Activated naive CD8-positive, alpha-beta T cell treated with anti-CD3 and anti-CD28 coated beads, Interleukin-2, amount 50 U/mL, for 24 hours (primary cell): ENCODE results near the gene PLCG1.

Experiments
- ATAC-seq: fragments of 150-1000 bp; cut with Tn5 transposase; one replicate; pipeline ENCODE4 v1.10.0; 2021
- DNase-seq: peaks from one replicate; pipeline ENCODE4 v3.0.0; 2021
- H3K27ac Mint-ChIP-seq: one replicate; pipeline ENCODE4 v1.8.0; 2021; ENCODE audit warnings: mild to moderate bottlenecking, mixed read lengths
- H3K27me3 Mint-ChIP-seq: one replicate; pipeline ENCODE4 v1.8.0; 2021; ENCODE audit warnings: mixed read lengths
- H3K36me3 Mint-ChIP-seq: one replicate; pipeline ENCODE4 v1.8.0; 2021; ENCODE audit warnings: low read depth, mixed read lengths
- H3K4me1 Mint-ChIP-seq: one replicate; pipeline ENCODE4 v1.8.0; 2021; ENCODE audit warnings: mixed read lengths
- H3K4me3 Mint-ChIP-seq: one replicate; pipeline ENCODE4 v1.8.0; 2021; ENCODE audit warnings: mild to moderate bottlenecking, moderate library complexity, mixed read lengths
- H3K9me3 Mint-ChIP-seq: one replicate; pipeline ENCODE4 v1.8.0; 2021; ENCODE audit warnings: mixed read lengths

PLCG1 gene

GRCh38 chr20:41163821-41164220 lies 26.5 kb downstream of the PLCG1 start:
- peaks cover 2% of the 10 kb centered on the region for H3K27me3 Mint-ChIP-seq
- H3K4me1 Mint-ChIP-seq = peaks cover 55% of the 10 kb centered on the region
- DNase-seq (no peak), ATAC-seq (no peak)
- peaks cover 64% of the 10 kb centered on the region for H3K36me3 Mint-ChIP-seq
- H3K9me3 Mint-ChIP-seq = no peaks in the 10 kb centered on the region
- no peak overlapping the region for H3K4me3 Mint-ChIP-seq
- H3K27ac Mint-ChIP-seq = peak overlapping the region; percentile 43

- H3K4me3 Mint-ChIP-seq = no peak overlapping the region
- H3K9me3 Mint-ChIP-seq = no peaks in the 10 kb centered on the region
- ATAC-seq (no peak), DNase-seq (no peak)
- peaks cover 41% of the 10 kb centered on the region for H3K4me1 Mint-ChIP-seq
- peak overlapping the region; percentile 59 for H3K27ac Mint-ChIP-seq
- peaks cover 70% of the 10 kb centered on the region for H3K36me3 Mint-ChIP-seq
- H3K27me3 Mint-ChIP-seq = peaks cover 2% of the 10 kb centered on the region
These were observed 27.9 kb downstream of the PLCG1 start for GRCh38 chr20:41165001-41165882.

GRCh38 chr20:41166201-41167117 lies 29.1 kb downstream of the PLCG1 start:
- Mint-ChIP-seq H3K4me1 (peaks cover 38% of the 10 kb centered on the region), H3K4me3 (no peak overlapping the region), H3K27me3 (peaks cover 2% of the 10 kb centered on the region), H3K9me3 (no peaks in the 10 kb centered on the region), H3K27ac (no peak overlapping the region), H3K36me3 (peaks cover 69% of the 10 kb centered on the region)
- DNase-seq (no peak), ATAC-seq (no peak)

- peaks cover 66% of the 10 kb centered on the region for H3K36me3 Mint-ChIP-seq
- no peaks in the 10 kb centered on the region for H3K9me3 Mint-ChIP-seq
- no peak overlapping the region for H3K4me3 Mint-ChIP-seq
- peaks cover 2% of the 10 kb centered on the region for H3K27me3 Mint-ChIP-seq
- ATAC-seq (peak; percentile 8), DNase-seq (no peak)
- peak overlapping the region; percentile 59 for H3K27ac Mint-ChIP-seq
- peaks cover 39% of the 10 kb centered on the region for H3K4me1 Mint-ChIP-seq
These were observed 29.8 kb downstream of the PLCG1 start for GRCh38 chr20:41167118-41167470.

- no peak overlapping the region for H3K4me3 Mint-ChIP-seq
- no peak for ATAC-seq
- H3K9me3 Mint-ChIP-seq = no peaks in the 10 kb centered on the region
- H3K4me1 Mint-ChIP-seq = peaks cover 36% of the 10 kb centered on the region
- H3K27me3 Mint-ChIP-seq = peaks cover 2% of the 10 kb centered on the region
- peak overlapping the region; percentile 59 for H3K27ac Mint-ChIP-seq
- no peak for DNase-seq
- peaks cover 65% of the 10 kb centered on the region for H3K36me3 Mint-ChIP-seq
These were observed 30.3 kb downstream of the PLCG1 start for GRCh38 chr20:41167481-41168253.

- ATAC-seq (no peak), DNase-seq (no peak)
- H3K36me3 Mint-ChIP-seq = peaks cover 69% of the 10 kb centered on the region
- no peak overlapping the region for H3K4me3 Mint-ChIP-seq
- peak overlapping the region; percentile 52 for H3K27ac Mint-ChIP-seq
- peaks cover 2% of the 10 kb centered on the region for H3K27me3 Mint-ChIP-seq
- H3K4me1 Mint-ChIP-seq = peaks cover 37% of the 10 kb centered on the region
- no peaks in the 10 kb centered on the region for H3K9me3 Mint-ChIP-seq
These were observed 31.2 kb downstream of the PLCG1 start for GRCh38 chr20:41168281-41169161.

GRCh38 chr20:41169162-41169690 lies 31.9 kb downstream of the PLCG1 start:
- Mint-ChIP-seq H3K9me3 (no peaks in the 10 kb centered on the region), H3K27me3 (peaks cover 2% of the 10 kb centered on the region), H3K4me3 (no peak overlapping the region), H3K4me1 (peaks cover 34% of the 10 kb centered on the region), H3K27ac (no peak overlapping the region), H3K36me3 (peaks cover 69% of the 10 kb centered on the region)
- ATAC-seq (no peak), DNase-seq (no peak)

GRCh38 chr20:41169791-41170351 lies 32.5 kb downstream of the PLCG1 start:
- DNase-seq (no peak), ATAC-seq (no peak)
- H3K27me3 Mint-ChIP-seq = peaks cover 2% of the 10 kb centered on the region
- peaks cover 72% of the 10 kb centered on the region for H3K36me3 Mint-ChIP-seq
- no peak overlapping the region for H3K4me3 Mint-ChIP-seq
- H3K27ac Mint-ChIP-seq = peak overlapping the region; percentile 17
- no peaks in the 10 kb centered on the region for H3K9me3 Mint-ChIP-seq
- H3K4me1 Mint-ChIP-seq = peaks cover 31% of the 10 kb centered on the region

- H3K4me3 Mint-ChIP-seq = no peak overlapping the region
- ATAC-seq (no peak), DNase-seq (peak; percentile 1)
- peak overlapping the region; percentile 17 for H3K27ac Mint-ChIP-seq
- H3K4me1 Mint-ChIP-seq = peaks cover 31% of the 10 kb centered on the region
- H3K9me3 Mint-ChIP-seq = no peaks in the 10 kb centered on the region
- peaks cover 70% of the 10 kb centered on the region for H3K36me3 Mint-ChIP-seq
- peaks cover 2% of the 10 kb centered on the region for H3K27me3 Mint-ChIP-seq
These were observed 33.2 kb downstream of the PLCG1 start for GRCh38 chr20:41170386-41171105.

GRCh38 chr20:41171736-41172295 lies 34.5 kb downstream of the PLCG1 start:
- Mint-ChIP-seq H3K36me3 (peaks cover 68% of the 10 kb centered on the region), H3K9me3 (no peaks in the 10 kb centered on the region), H3K4me3 (no peak overlapping the region), H3K27ac (peak overlapping the region; percentile 57), H3K4me1 (peaks cover 24% of the 10 kb centered on the region), H3K27me3 (no peaks in the 10 kb centered on the region)
- DNase-seq (no peak), ATAC-seq (no peak)

- Mint-ChIP-seq H3K27me3 (no peaks in the 10 kb centered on the region), H3K4me1 (peaks cover 17% of the 10 kb centered on the region), H3K36me3 (peaks cover 61% of the 10 kb centered on the region), H3K9me3 (no peaks in the 10 kb centered on the region), H3K27ac (peak overlapping the region; percentile 60), H3K4me3 (no peak overlapping the region)
- ATAC-seq (peak; percentile 26), DNase-seq (no peak)
These were observed 35.2 kb downstream of the PLCG1 start for GRCh38 chr20:41172296-41173140.
